GM23338 (cell line): ENCODE results near the gene NEDD1. TPM values are rescaled to one million over a fixed set of nuclear protein-coding genes. Genes with fewer than 3 reads are reported as not detected.

Experiments used
- ATAC-seq: fragments of 200-7000 bp; cut with Tn5 transposase; 3 replicates; pipeline ENCODE4 v1.9.1; 2020
- DNase-seq: peaks from one replicate; pipeline ENCODE4 v3.0.0-alpha.2; 2015; ENCODE audit warnings: low spot score
- H2AFZ ChIP-seq: fragments of 200-600 bp; sonication (generic); 2 replicates; pipeline ENCODE4 v1.8.0; 2016; ENCODE audit warnings: antibody characterized with exemption, mild to moderate bottlenecking, moderate library complexity
- H3F3A ChIP-seq: fragments of 200-600 bp; sonication (generic); replicated peaks from 2 replicates; pipeline ENCODE4 v1.8.0; 2017; ENCODE audit warnings: antibody characterized with exemption, mixed run types, low read depth
- H3K27ac ChIP-seq: fragments of 200-600 bp; sonication (generic); 2 replicates; pipeline ENCODE4 v1.6.1; 2016; ENCODE audit warnings: low read depth
- H3K27me3 ChIP-seq: fragments of 200-600 bp; sonication (generic); 2 replicates; pipeline ENCODE4 v1.8.0; 2016; ENCODE audit warnings: mild to moderate bottlenecking, mixed run types, moderate library complexity; ENCODE audit not compliant: insufficient read depth
- H3K36me3 ChIP-seq: fragments of 200-600 bp; sonication (generic); 2 replicates; pipeline ENCODE4 v1.8.0; 2016; ENCODE audit warnings: mild to moderate bottlenecking; ENCODE audit not compliant: insufficient read depth
- H3K4me1 ChIP-seq: fragments of 200-600 bp; sonication (generic); 2 replicates; pipeline ENCODE4 v1.8.0; 2016; ENCODE audit warnings: mild to moderate bottlenecking, moderate library complexity; ENCODE audit not compliant: insufficient read depth
- H3K4me2 ChIP-seq: fragments of 200-600 bp; sonication (generic); 2 replicates; pipeline ENCODE4 v1.7.1; 2017; ENCODE audit warnings: mixed run types
- H3K4me3 ChIP-seq: fragments of 200-600 bp; sonication (generic); 2 replicates; pipeline ENCODE4 v1.6.1; 2016; ENCODE audit warnings: mixed run types
- H3K79me2 ChIP-seq: fragments of 200-600 bp; sonication (generic); replicated peaks from 2 replicates; pipeline ENCODE4 v1.8.0; 2017; ENCODE audit warnings: mild to moderate bottlenecking; ENCODE audit not compliant: insufficient read depth
- H3K9me2 ChIP-seq: fragments of 200-600 bp; sonication (generic); 2 replicates; pipeline ENCODE4 v1.8.0; 2017; ENCODE audit not compliant: insufficient read depth
- H4K20me1 ChIP-seq: fragments of 200-600 bp; sonication (generic); replicated peaks from 2 replicates; pipeline ENCODE4 v1.8.0; 2017; ENCODE audit warnings: mild to moderate bottlenecking; ENCODE audit not compliant: insufficient read depth
- H3K27ac Mint-ChIP-seq: 2 replicates; pipeline ENCODE4 v1.8.0; 2020; ENCODE audit warnings: inconsistent platforms, mild to moderate bottlenecking, moderate library complexity, mixed read lengths
- H3K27me3 Mint-ChIP-seq: 3 replicates; pipeline ENCODE4 v1.8.0; 2022; ENCODE audit warnings: low read depth, mild to moderate bottlenecking, moderate library complexity, mixed read lengths, inconsistent platforms; ENCODE audit not compliant: insufficient read depth, poor library complexity
- H3K36me3 Mint-ChIP-seq: 3 replicates; pipeline ENCODE4 v1.8.0; 2021; ENCODE audit warnings: low read depth, mild to moderate bottlenecking, inconsistent platforms, moderate library complexity, mixed read lengths
- H3K4me1 Mint-ChIP-seq: 3 replicates; pipeline ENCODE4 v1.8.0; 2020; ENCODE audit warnings: mild to moderate bottlenecking, inconsistent platforms, mixed read lengths
- H3K4me3 Mint-ChIP-seq: 3 replicates; pipeline ENCODE4 v1.8.0; 2021; ENCODE audit warnings: moderate library complexity, mild to moderate bottlenecking, inconsistent platforms, mixed read lengths
- H3K9me3 Mint-ChIP-seq: 3 replicates; pipeline ENCODE4 v1.8.0; 2020; ENCODE audit warnings: moderate library complexity, mild to moderate bottlenecking, inconsistent platforms, mixed read lengths
- JUNB ChIP-seq: IDR thresholded peaks from one replicate; pipeline ENCODE4 v1.6.1; 2016; ENCODE audit warnings: antibody characterized with exemption; ENCODE audit not compliant: unreplicated experiment
- NANOG ChIP-seq: IDR thresholded peaks from 2 replicates; pipeline ENCODE4 v1.6.1; 2016; ENCODE audit warnings: antibody characterized with exemption, borderline replicate concordance
- STAT1 ChIP-seq: IDR thresholded peaks from one replicate; pipeline ENCODE4 v1.6.1; 2016; ENCODE audit warnings: antibody characterized with exemption; ENCODE audit not compliant: unreplicated experiment
- ZNF462 ChIP-seq: fragments of 250-450 bp; sonication (Bioruptor Pico); IDR thresholded peaks from 2 replicates; pipeline ENCODE4 v1.5.0; 2020; ENCODE audit warnings: mild to moderate bottlenecking, moderate library complexity
- polyA plus RNA-seq: library from polyadenylated mRNA; unstranded; fragments of >200 nt; fragmentation: Nextera tagmentation; extraction: Ambion mirVana; gene quantifications from 2 replicates; pipeline ENCODE4 v1.2.1, GENCODE V29; 2016
- total RNA-seq: library from RNA; depleted of rRNA; stranded (reverse); fragments of >200 nt; shearing (Covaris generic); gene quantifications from 2 replicates; pipeline ENCODE4 v1.2.3, GENCODE V29; 2014
- TF ChIP-seq, protein P1 (sequence below): IDR thresholded peaks from 2 replicates; pipeline ENCODE4 v1.6.1; 2016; ENCODE audit warnings: antibody characterized with exemption
- TF ChIP-seq, protein P2 (sequence below): IDR thresholded peaks from one replicate; pipeline ENCODE4 v1.6.1; 2018; ENCODE audit warnings: antibody characterized with exemption; ENCODE audit not compliant: unreplicated experiment

NEDD1 gene
- total and polyA plus RNA-seq, 2 experiments from 2014 or later, result 16.0 to 35.8 TPM

DNA sequence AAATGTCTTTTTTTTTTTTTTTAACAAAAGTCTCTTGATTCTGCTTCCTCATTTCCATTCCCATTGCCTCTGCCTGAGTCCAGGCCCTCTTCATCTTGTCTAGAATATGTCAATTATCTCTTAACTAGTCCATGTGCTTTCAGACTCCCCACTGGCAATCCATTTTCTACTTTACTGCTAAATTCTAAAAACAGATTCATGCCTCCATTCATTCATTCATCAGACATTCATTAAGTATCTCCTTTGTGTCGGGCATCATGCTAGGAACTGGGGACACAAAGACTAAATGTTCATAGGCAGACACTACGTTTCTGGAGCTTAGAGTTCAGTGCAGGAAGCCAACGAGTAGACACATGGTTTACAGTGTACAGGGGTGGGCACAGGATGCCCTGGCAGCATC lies 9.6 kb upstream of the NEDD1 start (continued):
- TF ChIP-seq, protein P1, sequence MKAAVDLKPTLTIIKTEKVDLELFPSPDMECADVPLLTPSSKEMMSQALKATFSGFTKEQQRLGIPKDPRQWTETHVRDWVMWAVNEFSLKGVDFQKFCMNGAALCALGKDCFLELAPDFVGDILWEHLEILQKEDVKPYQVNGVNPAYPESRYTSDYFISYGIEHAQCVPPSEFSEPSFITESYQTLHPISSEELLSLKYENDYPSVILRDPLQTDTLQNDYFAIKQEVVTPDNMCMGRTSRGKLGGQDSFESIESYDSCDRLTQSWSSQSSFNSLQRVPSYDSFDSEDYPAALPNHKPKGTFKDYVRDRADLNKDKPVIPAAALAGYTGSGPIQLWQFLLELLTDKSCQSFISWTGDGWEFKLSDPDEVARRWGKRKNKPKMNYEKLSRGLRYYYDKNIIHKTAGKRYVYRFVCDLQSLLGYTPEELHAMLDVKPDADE, result no peak
- no peak for TF ChIP-seq STAT1
- TF ChIP-seq ZNF462 (CRISPR knock-in tag), result no peak
- no peak for TF ChIP-seq JUNB

GRCh38 chr12:96901175-96901574 lies 5.9 kb upstream of the NEDD1 start:
- H3K27ac ChIP-seq, result no peak overlapping the region
- no peak overlapping the region for H3K4me3 ChIP-seq
- Mint-ChIP-seq H3K27ac (no peak overlapping the region), H3K4me1 (no peaks in the 10 kb centered on the region), H3K4me3 (no peak overlapping the region), H3K36me3 (no peaks in the 10 kb centered on the region), H3K27me3 (peaks cover 2% of the 10 kb centered on the region), H3K9me3 (peaks cover 2% of the 10 kb centered on the region; the same call in 1 of the 3 replicates)
- H3K27me3 ChIP-seq, result no peaks in the 10 kb centered on the region
- DNase-seq, result no peak
- TF ChIP-seq, protein P2, sequence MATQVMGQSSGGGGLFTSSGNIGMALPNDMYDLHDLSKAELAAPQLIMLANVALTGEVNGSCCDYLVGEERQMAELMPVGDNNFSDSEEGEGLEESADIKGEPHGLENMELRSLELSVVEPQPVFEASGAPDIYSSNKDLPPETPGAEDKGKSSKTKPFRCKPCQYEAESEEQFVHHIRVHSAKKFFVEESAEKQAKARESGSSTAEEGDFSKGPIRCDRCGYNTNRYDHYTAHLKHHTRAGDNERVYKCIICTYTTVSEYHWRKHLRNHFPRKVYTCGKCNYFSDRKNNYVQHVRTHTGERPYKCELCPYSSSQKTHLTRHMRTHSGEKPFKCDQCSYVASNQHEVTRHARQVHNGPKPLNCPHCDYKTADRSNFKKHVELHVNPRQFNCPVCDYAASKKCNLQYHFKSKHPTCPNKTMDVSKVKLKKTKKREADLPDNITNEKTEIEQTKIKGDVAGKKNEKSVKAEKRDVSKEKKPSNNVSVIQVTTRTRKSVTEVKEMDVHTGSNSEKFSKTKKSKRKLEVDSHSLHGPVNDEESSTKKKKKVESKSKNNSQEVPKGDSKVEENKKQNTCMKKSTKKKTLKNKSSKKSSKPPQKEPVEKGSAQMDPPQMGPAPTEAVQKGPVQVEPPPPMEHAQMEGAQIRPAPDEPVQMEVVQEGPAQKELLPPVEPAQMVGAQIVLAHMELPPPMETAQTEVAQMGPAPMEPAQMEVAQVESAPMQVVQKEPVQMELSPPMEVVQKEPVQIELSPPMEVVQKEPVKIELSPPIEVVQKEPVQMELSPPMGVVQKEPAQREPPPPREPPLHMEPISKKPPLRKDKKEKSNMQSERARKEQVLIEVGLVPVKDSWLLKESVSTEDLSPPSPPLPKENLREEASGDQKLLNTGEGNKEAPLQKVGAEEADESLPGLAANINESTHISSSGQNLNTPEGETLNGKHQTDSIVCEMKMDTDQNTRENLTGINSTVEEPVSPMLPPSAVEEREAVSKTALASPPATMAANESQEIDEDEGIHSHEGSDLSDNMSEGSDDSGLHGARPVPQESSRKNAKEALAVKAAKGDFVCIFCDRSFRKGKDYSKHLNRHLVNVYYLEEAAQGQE, result peak; percentile 54
- TF ChIP-seq NANOG, result no peak
- H3F3A ChIP-seq, result no peaks in the 10 kb centered on the region
- H3K36me3 ChIP-seq, result no peaks in the 10 kb centered on the region
- no peaks in the 10 kb centered on the region for H3K4me1 ChIP-seq
- no peak overlapping the region for H3K4me2 ChIP-seq
- ATAC-seq, result no peak
- H2AFZ ChIP-seq, result no peak overlapping the region
- H4K20me1 ChIP-seq, result no peaks in the 10 kb centered on the region
- H3K79me2 ChIP-seq, result no peaks in the 10 kb centered on the region
- H3K9me2 ChIP-seq, result peaks cover 6% of the 10 kb centered on the region; the same call in 1 of the 2 replicates
